ENCODE data around the gene MYO10. TPM values are rescaled to one million over a fixed set of nuclear protein-coding genes. Genes with fewer than 3 reads are reported as not detected.

MYO10 gene
- total and polyA plus RNA-seq, 2 donors (not counting 3 experiments of a cell fraction or from before 2014, with no cell fraction given), result 36.0 to 148 TPM

- intact Hi-C loops (cut with micrococcal nuclease), result no loop called here
- H3K4me1 ChIP-seq (ENCODE audit: control insufficient read depth, extremely low read depth, insufficient read depth, low read length), result no peaks in the 10 kb centered on the region
- POLR2A ChIA-PET, result no interaction called here
Observed at GRCh38 chr5:16626696-16627264, 309.3 kb downstream of the MYO10 start.

More at GRCh38 chr5:16626696-16627264, 309.3 kb downstream of the MYO10 start:
- Histone ChIP-seq H3K79me2 (ENCODE audit: control insufficient read depth, insufficient read depth, low read length) (no peaks in the 10 kb centered on the region), H3K27ac (ENCODE audit: insufficient read depth, low read depth, low read length) (no peak overlapping the region), H2AFZ (ENCODE audit: low read depth, low read length) (no peak overlapping the region), H3K9me1 (replicated peaks; ENCODE audit: control insufficient read depth, extremely low read depth, insufficient read depth, low read length) (no peaks in the 10 kb centered on the region), H3K9me3 (replicated peaks; ENCODE audit: control insufficient read depth, insufficient read depth, low read length) (no peaks in the 10 kb centered on the region), H3K36me3 (ENCODE audit: control insufficient read depth in 2 of 2, extremely low read depth in 1 of 2, insufficient read depth in 2 of 2, low read length in 2 of 2) (no peaks in the 10 kb centered on the region), H3K4me2 (ENCODE audit: insufficient read depth, low read length) (no peak overlapping the region), H4K20me1 (replicated peaks; ENCODE audit: control insufficient read depth, extremely low read depth, insufficient read depth, low read length) (no peaks in the 10 kb centered on the region), H3K27me3 (ENCODE audit: control insufficient read depth in 2 of 2, insufficient read depth in 2 of 2, low read length in 2 of 2) (peaks cover 12 to 13% of the 10 kb centered on the region in 2 experiments), H3K4me3 (replicated peaks in 1 of 3; ENCODE audit: insufficient read depth in 1 of 3, low read depth in 1 of 3, low read length in 3 of 3) (no peak overlapping the region), H3K9ac (replicated peaks; ENCODE audit: extremely low read depth, insufficient read depth, low read length) (no peak overlapping the region)
- dilution Hi-C loops (cut with MboI; ENCODE audit: extremely low pct_ligation_motif_present, low sequenced_read_pairs), result no loop called here
- BruUV-seq (replicated peaks), result no TSS peak
- TF ChIP-seq EZH2 (IDR thresholded peaks at IDR 0.05; ENCODE audit: borderline replicate concordance, low read depth, low read length, severe bottlenecking) (no peak), JUN (IDR thresholded peaks at IDR 0.05; ENCODE audit: borderline replicate concordance, insufficient read depth, insufficient read length, low read depth) (no peak), GATA2 (IDR thresholded peaks at IDR 0.05; ENCODE audit: insufficient read depth, insufficient read length, low read depth, low read length) (no peak), FOS (IDR thresholded peaks at IDR 0.05; ENCODE audit: borderline replicate concordance, insufficient read depth, low read length) (no peak), POLR2A (IDR thresholded peaks at IDR 0.05; ENCODE audit: low read depth, low read length) (no peak), POLR2AphosphoS5 (IDR thresholded peaks at IDR 0.05; ENCODE audit: insufficient read depth, low read depth, low read length) (no peak), MYC (IDR thresholded peaks at IDR 0.05; ENCODE audit: low read depth, low read length) (no peak), CTCF (IDR thresholded peaks at IDR 0.05; ENCODE audit: extremely low read depth in 1 of 2, insufficient read depth in 1 of 2, low read depth in 1 of 2, low read length in 2 of 2) (no peak)
- TF ChIP-seq, protein P1, sequence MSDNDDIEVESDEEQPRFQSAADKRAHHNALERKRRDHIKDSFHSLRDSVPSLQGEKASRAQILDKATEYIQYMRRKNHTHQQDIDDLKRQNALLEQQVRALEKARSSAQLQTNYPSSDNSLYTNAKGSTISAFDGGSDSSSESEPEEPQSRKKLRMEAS (IDR thresholded peaks at IDR 0.05; ENCODE audit: insufficient read depth, insufficient read length), result no peak
- FAIRE-seq (no peak), DNase-seq (ENCODE audit: low read depth, low spot score) (no peak)
- CTCF ChIA-PET, result no interaction called here
